HEK293T (cell line): Measurements from ENCODE around the gene PPP1R1A.

Experiments
- ARNT ChIP-seq: fragments of 450-650 bp; IDR thresholded peaks from 2 replicates; pipeline ENCODE4 v1.6.1; 2017; ENCODE audit warnings: mild to moderate bottlenecking
- BHLHE40 ChIP-seq: fragments of 450-650 bp; IDR thresholded peaks from 2 replicates; pipeline ENCODE4 v1.6.1; 2016; ENCODE audit warnings: mild to moderate bottlenecking, moderate library complexity, borderline replicate concordance
- FOXA1 ChIP-seq: fragments of 450-650 bp; IDR thresholded peaks from 2 replicates; pipeline ENCODE4 v1.6.1; 2016; ENCODE audit warnings: mild to moderate bottlenecking
- FOXK2 ChIP-seq: fragments of 450-650 bp; IDR thresholded peaks from 2 replicates; pipeline ENCODE4 v1.6.1; 2016; ENCODE audit warnings: mild to moderate bottlenecking
- FOXM1 ChIP-seq: fragments of 450-650 bp; IDR thresholded peaks from 2 replicates; pipeline ENCODE4 v1.6.1; 2017; ENCODE audit warnings: mild to moderate bottlenecking, borderline replicate concordance
- HDGF ChIP-seq: fragments of 450-650 bp; IDR thresholded peaks from 2 replicates; pipeline ENCODE4 v1.6.1; 2017; ENCODE audit warnings: antibody characterized with exemption, borderline replicate concordance
- L3MBTL2 ChIP-seq: fragments of 450-650 bp; conservative IDR thresholded peaks from 2 replicates; pipeline ENCODE4 v1.6.1; 2016; ENCODE audit warnings: mild to moderate bottlenecking
- LEF1 ChIP-seq: fragments of 450-650 bp; IDR thresholded peaks from 2 replicates; pipeline ENCODE4 v1.6.1; 2017; ENCODE audit warnings: mild to moderate bottlenecking, borderline replicate concordance
- NFRKB ChIP-seq: fragments of 450-650 bp; IDR thresholded peaks from 2 replicates; pipeline ENCODE4 v1.6.1; 2016; ENCODE audit warnings: mild to moderate bottlenecking, moderate library complexity
- SP1 ChIP-seq: fragments of 450-650 bp; IDR thresholded peaks from 2 replicates; pipeline ENCODE4 v1.6.1; 2017
- SUZ12 ChIP-seq: fragments of 450-650 bp; IDR thresholded peaks from 2 replicates; pipeline ENCODE4 v1.6.1; 2016; ENCODE audit warnings: mild to moderate bottlenecking
- TARDBP ChIP-seq: fragments of 450-650 bp; IDR thresholded peaks from 2 replicates; pipeline ENCODE4 v1.6.1; 2016
- ZNF384 ChIP-seq: fragments of 450-650 bp; IDR thresholded peaks from 2 replicates; pipeline ENCODE4 v1.6.1; 2016

GRCh38 chr12:54560374-54560858 lies 28.0 kb downstream of the PPP1R1A start:
- TF ChIP-seq HDGF: no peak
- no peak for TF ChIP-seq ARNT
- no peak for TF ChIP-seq SUZ12
- TF ChIP-seq L3MBTL2: no peak
- no peak for TF ChIP-seq LEF1
- TF ChIP-seq FOXA1: no peak
- no peak for TF ChIP-seq FOXM1
- TF ChIP-seq SP1: no peak
- no peak for TF ChIP-seq BHLHE40
- no peak for TF ChIP-seq TARDBP
- TF ChIP-seq FOXK2: no peak
- no peak for TF ChIP-seq NFRKB
- no peak for TF ChIP-seq ZNF384
